ENCODE data around the gene CEP128. TPM values are rescaled to one million over a fixed set of nuclear protein-coding genes. Genes with fewer than 3 reads are reported as not detected.

CEP128 gene
- total and polyA plus RNA-seq, 2 donors: 2.1 to 14.3 TPM

DNA sequence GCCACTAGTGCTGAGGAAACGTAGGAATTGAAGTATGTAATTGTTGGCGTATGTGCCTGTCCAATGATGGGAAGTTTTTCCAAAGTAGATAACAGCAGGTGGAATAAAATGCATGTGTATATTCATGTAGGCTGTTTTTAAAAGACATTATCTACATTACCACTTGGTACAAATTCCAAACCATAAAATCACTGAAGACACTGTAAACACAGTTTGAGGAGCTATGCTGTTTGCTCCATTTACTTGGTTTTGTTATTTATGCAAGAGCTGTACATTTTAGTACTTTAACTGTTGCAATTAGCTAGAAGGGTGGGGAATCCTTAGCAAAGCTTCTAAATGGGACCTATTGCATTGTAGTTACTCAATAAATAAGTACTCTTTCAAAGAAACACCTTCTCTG is 455.8 kb downstream of the CEP128 start:
- Histone ChIP-seq H3K4me3 (ENCODE audit: low read depth, low read length) (no peak overlapping the region), H3K27ac (ENCODE audit: low read depth) (no peak overlapping the region), H3K4me1 (ENCODE audit: insufficient read depth) (no peaks in the 10 kb centered on the region), H3K36me3 (ENCODE audit: insufficient read depth) (no peaks in the 10 kb centered on the region)
- WGBS: 95% methylated on average over 2 of the region's 2 CpGs
- DNase-seq (ENCODE audit: extremely low spot score): no peak

DNA sequence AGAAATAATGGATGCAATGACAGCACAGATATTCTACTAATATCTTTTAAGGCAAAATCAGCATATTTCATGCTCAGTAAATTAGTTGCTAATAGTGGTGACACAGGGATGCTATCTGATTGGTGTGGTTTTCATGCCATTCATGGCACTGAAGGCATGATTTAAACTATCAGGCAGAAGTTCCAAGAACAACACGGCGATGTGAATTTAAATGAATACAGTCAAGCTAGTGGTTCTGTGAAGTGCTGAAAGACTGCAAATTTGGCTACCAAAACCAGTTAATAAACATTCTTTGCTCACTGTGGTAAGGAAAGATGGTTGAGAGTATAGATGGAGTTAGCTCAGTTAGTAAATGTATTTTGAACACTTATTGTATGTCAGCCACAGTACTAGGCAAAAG is 458.2 kb downstream of the CEP128 start:
- DNase-seq (ENCODE audit: extremely low spot score): no peak
- no peak overlapping the region for H3K4me3 ChIP-seq (ENCODE audit: low read depth, low read length)
- H3K36me3 ChIP-seq (ENCODE audit: insufficient read depth): no peaks in the 10 kb centered on the region
- H3K4me1 ChIP-seq (ENCODE audit: insufficient read depth): no peaks in the 10 kb centered on the region
- no peak overlapping the region for H3K27ac ChIP-seq (ENCODE audit: low read depth)
- WGBS: 97% methylated on average over 2 of the region's 2 CpGs

DNA sequence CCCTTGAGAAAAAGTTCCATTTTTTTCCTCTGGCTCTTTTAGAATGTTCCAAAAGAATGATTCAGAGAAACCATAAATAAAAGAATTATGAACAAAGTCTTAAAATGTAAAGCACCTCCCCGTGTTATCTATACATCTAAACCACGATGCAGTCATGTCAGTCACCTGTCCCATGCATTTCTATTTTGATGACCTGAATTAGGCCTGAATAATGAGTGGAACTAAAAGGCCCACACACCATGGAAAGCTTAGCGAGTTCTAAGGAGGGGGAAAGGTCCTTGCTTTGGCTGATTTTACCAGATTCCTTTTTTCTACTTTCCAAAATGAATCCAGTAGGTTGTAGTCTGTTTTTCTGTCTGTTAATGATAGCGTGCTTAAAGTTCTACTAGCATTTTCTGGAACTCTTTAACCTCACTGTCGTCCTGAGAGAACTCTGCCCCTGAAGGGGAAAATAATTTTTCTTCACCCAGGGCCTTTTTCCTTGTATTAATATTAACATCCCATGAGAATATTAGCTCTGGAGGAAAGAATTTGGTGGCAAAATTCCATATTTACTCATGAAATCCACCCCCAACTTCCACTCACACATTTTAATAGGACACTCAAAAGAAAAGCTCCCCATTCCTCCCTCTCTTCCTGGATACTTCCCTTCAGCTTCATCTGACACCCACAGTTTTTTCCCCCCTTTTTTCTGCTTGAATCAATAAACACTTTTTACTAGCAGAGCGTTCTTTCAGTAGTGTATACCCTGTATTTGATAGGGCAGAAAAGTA is 464.0 kb downstream of the CEP128 start:
- H3K27ac ChIP-seq (ENCODE audit: low read depth): no peak overlapping the region
- 59% methylated on average over 6 of the region's 6 CpGs for WGBS
- H3K4me3 ChIP-seq (ENCODE audit: low read depth, low read length): no peak overlapping the region

DNA sequence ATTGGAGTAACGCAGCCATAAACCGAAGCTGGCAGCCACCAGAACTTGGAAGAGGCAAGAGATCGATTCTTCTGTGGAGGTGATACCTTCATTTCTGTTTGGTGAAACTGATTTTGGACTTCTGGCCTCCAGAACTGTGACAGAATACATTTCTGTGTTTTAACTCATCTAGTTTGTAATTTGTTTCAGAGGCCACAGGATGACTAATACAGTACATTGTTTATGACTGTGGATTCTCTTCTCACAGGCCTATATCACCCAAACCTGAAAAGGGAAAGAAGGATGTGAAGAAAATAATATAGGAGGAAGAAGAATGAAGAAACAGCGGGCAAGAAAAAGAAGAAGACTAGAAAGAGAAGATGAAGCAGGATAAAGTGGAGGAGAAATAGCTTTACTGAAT is 466.5 kb downstream of the CEP128 start:
- no peak overlapping the region for H3K4me3 ChIP-seq (ENCODE audit: low read depth, low read length)
- WGBS: 93% methylated on average over 4 of the region's 4 CpGs
- no peak overlapping the region for H3K27ac ChIP-seq (ENCODE audit: low read depth)
- DNase-seq (ENCODE audit: extremely low spot score): no peak
- H3K36me3 ChIP-seq (ENCODE audit: insufficient read depth): no peaks in the 10 kb centered on the region
- no peaks in the 10 kb centered on the region for H3K4me1 ChIP-seq (ENCODE audit: insufficient read depth)

More for the DNA sequence above, 464.0 kb downstream of the CEP128 start:
- Histone ChIP-seq H3K4me1 (ENCODE audit: insufficient read depth) (no peaks in the 10 kb centered on the region), H3K36me3 (ENCODE audit: insufficient read depth) (no peaks in the 10 kb centered on the region)
- no peak for DNase-seq (ENCODE audit: extremely low spot score)

DNA sequence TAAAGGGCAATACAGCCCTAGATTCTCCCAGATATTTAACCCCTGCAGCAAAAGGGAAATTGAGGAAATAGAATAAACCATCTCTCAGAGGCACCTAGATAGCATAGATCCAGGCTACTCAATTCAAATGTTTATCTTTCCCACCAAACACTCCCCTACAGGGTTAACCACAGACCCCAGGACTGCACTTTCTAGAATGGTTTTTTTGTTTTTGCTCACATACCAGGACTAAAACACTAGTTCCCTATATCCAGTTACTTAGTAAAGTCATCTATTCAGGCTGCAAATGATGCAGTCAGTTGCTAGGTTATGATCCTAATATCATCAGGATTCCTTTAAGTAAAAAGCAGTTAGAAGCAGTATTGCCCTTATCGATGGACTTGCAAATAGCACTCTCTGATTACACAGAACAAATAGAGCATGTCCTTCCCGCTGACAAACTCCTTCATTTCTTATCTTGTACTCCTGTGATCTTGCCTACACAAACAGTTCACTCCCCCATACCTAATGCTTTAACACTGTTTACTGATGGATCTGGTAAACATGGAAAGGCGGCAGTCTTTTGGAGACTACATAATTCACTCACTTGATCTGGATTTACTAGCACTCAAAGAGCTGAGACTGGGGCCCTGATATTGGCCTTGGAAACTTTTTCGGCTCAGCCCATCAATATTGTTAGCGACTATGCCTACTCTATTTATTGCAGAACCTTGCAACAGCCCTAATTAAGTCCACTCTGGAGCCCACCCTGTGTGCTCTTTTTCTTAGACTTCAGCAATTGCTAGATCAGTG is 473.0 kb downstream of the CEP128 start:
- WGBS: 49% methylated on average over 5 of the region's 5 CpGs
- no peak overlapping the region for H3K27ac ChIP-seq (ENCODE audit: low read depth)
- no peak for DNase-seq (ENCODE audit: extremely low spot score)
- no peak overlapping the region for H3K4me3 ChIP-seq (ENCODE audit: low read depth, low read length)
- H3K36me3 ChIP-seq (ENCODE audit: insufficient read depth): no peaks in the 10 kb centered on the region
- no peaks in the 10 kb centered on the region for H3K4me1 ChIP-seq (ENCODE audit: insufficient read depth)

DNA sequence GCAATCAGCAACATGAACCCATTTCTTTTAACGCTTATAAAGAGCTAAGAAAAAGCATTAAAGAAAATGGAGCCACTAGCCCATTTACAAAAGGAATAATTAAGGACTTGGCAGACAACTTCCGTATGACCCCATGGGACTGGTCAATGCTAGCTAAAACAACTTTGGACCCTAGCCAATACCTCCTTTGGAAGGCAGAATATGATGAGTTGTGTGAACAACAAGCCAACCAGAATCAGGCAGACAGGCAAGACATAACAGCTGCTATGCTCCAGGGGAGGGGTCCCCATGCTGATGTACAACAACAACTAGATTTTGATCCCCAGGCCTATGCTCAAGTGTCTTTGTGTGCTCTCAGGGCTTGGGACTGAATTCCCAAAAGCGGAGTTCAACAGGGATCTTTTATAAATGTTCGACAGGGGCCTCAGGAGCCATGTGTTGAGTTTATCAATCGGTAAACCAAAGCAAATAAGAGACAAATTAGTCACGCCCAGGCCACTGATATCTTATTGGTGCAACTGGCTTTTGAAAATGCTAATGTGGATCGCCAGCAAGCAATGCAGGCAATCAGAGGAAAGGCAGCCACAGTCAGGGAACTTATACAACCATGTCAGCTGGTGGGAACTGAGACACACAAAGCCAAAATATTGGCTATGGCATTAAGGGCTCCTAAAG is 475.9 kb downstream of the CEP128 start:
- H3K36me3 ChIP-seq (ENCODE audit: insufficient read depth): no peaks in the 10 kb centered on the region
- WGBS: 88% methylated on average over 7 of the region's 7 CpGs
- no peak for DNase-seq (ENCODE audit: extremely low spot score)
- H3K27ac ChIP-seq (ENCODE audit: low read depth): no peak overlapping the region
- no peak overlapping the region for H3K4me3 ChIP-seq (ENCODE audit: low read depth, low read length)
- no peaks in the 10 kb centered on the region for H3K4me1 ChIP-seq (ENCODE audit: insufficient read depth)

DNA sequence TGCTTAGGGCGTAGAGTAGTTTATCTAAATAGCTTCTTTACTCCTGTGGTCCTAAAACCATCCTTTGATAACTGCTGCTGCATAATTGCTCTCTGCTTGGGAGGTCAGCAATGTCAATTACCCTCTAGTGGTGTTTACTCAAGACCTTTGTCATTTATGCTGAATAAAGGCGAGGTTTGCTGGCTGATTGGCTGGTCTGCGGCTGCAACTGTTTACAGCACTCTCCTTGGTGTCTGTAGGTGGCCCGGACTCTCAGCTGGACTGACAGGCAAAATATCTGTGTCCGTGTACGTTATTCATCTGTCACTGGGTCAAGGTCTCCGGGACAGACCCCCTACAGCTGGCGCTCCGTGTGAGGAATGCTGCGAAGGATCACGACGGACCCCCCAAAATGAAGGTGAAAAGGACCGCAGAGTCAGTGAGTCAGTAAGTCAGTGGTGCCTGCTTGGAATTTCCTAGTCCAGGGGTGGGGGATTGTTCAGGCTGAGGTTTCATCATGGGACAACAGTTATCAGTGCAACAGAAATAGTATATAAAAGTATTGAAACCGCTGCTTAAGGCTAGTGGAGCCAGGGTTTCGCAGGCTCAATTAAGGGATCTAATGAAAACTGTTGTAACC is 476.9 kb downstream of the CEP128 start:
- Histone ChIP-seq H3K36me3 (ENCODE audit: insufficient read depth) (no peaks in the 10 kb centered on the region), H3K4me3 (ENCODE audit: low read depth, low read length) (no peak overlapping the region), H3K4me1 (ENCODE audit: insufficient read depth) (no peaks in the 10 kb centered on the region), H3K27ac (ENCODE audit: low read depth) (no peak overlapping the region)
- 69% methylated on average over 15 of the region's 15 CpGs for WGBS
- DNase-seq (ENCODE audit: extremely low spot score): no peak

DNA sequence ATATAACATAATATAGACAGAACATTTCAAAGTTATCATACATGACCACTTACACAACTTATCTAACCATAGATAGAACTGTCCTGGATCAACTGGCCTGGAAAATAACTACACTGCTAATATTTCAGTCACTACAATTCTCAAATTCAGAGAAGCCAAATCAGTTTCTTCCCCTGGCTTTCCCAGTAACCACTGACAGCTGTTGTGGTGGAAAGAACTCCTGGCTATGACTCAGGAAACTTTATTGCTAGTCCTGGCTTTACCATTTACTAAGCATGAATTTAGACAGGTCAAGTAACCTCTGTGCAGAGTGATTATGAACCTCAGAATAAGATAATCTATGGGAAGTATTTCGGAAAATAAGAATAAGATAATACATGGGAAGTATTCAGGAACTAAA is 485.3 kb downstream of the CEP128 start:
- 73% methylated on average over 1 of the region's 1 CpG for WGBS
- no peak overlapping the region for H3K27ac ChIP-seq (ENCODE audit: low read depth)
- no peaks in the 10 kb centered on the region for H3K4me1 ChIP-seq (ENCODE audit: insufficient read depth)
- H3K36me3 ChIP-seq (ENCODE audit: insufficient read depth): no peaks in the 10 kb centered on the region
- no peak for DNase-seq (ENCODE audit: extremely low spot score)
- H3K4me3 ChIP-seq (ENCODE audit: low read depth, low read length): no peak overlapping the region

DNA sequence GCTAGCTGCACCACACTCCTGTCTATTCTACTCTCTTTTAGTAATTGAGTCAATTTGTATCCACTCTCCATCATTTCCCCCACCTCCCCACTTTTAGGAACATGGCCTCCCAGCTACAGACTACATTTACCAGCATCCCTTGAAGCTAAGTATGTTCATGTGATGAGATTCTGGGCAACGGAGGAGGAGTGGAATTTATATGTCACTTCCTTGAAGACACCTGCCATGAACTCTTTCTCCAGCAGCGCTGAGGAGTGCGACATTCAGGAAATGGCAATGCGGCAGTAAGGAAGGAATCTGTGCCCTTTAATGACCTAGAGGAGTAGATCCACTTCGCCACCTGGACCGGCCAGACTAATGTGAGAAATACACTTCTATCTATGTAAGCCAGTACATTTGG is 486.5 kb downstream of the CEP128 start:
- no peak overlapping the region for H3K27ac ChIP-seq (ENCODE audit: low read depth)
- 70% methylated on average over 6 of the region's 6 CpGs for WGBS
- no peak for DNase-seq (ENCODE audit: extremely low spot score)
- no peaks in the 10 kb centered on the region for H3K4me1 ChIP-seq (ENCODE audit: insufficient read depth)
- no peaks in the 10 kb centered on the region for H3K36me3 ChIP-seq (ENCODE audit: insufficient read depth)
- no peak overlapping the region for H3K4me3 ChIP-seq (ENCODE audit: low read depth, low read length)

DNA sequence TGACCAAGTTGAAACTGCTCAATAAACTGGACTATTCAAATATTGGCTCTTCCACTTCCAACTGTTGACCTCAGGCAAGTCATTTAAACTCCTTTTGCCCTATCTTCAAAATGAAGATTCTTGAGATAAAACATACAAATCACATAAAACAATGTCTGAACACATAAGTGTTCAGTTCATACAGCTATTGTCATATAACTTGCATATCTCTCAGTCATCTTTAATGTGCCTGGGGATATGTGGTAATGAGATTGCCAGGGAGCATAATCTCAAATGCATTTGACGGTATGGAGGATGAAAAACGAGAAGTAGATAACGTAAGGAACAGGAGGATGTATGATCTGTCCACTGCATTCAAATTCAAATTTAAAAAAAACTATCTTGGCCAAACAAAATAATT is 493.3 kb downstream of the CEP128 start:
- DNase-seq (ENCODE audit: extremely low spot score): no peak
- no peaks in the 10 kb centered on the region for H3K36me3 ChIP-seq (ENCODE audit: insufficient read depth)
- WGBS: 81% methylated on average over 3 of the region's 3 CpGs
- no peak overlapping the region for H3K4me3 ChIP-seq (ENCODE audit: low read depth, low read length)
- no peak overlapping the region for H3K27ac ChIP-seq (ENCODE audit: low read depth)
- H3K4me1 ChIP-seq (ENCODE audit: insufficient read depth): no peaks in the 10 kb centered on the region

DNA sequence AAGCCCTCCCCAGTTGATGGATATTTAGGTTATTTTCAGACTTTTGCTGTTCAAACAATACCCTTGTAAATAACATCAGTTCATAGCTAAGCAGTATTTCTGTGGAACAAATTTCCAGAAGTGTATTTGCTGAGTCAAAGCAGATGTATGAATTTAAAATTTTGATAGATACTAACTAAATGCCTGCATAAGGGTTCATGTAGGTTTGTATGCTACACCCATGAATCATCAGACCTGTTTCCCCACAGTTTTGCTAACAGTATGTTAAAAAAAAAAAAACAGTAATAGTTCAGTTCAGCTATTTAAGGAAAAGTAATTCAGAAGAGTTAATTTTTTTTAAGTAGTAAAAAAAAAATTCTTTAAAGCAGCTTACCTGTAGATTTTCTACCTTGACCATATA is 494.1 kb downstream of the CEP128 start:
- Histone ChIP-seq H3K4me1 (ENCODE audit: insufficient read depth) (no peaks in the 10 kb centered on the region), H3K36me3 (ENCODE audit: insufficient read depth) (no peaks in the 10 kb centered on the region), H3K4me3 (ENCODE audit: low read depth, low read length) (no peak overlapping the region), H3K27ac (ENCODE audit: low read depth) (no peak overlapping the region)
- no peak for DNase-seq (ENCODE audit: extremely low spot score)
